ENCODE data around the gene LSAMP.

Gene LSAMP

DNA sequence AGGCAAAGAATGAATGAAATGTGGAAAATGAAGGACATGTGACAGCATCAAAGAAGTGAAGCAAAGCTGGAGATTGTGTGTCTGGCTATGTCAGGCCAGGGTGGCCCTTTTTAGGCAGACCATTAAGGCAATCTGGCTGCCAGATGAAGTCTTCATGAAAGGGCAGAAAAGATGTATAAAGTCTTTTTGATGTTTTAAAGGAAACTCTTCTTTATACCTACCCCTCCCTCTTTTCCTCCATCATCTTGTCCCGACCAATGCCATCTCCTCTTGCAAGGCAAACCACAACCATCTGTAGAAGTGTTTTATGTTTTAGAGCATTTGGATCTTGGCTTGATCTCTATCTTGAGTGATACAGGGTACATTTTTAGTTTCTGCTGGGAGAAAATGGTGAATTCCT, 259.2 kb downstream of the LSAMP start:
- no peaks in the 10 kb centered on the region for H3K4me1 ChIP-seq (ENCODE audit: insufficient read depth, poor library complexity, severe bottlenecking)
- H3K27me3 ChIP-seq (ENCODE audit: insufficient read depth, poor library complexity, severe bottlenecking): no peaks in the 10 kb centered on the region
- H3K36me3 ChIP-seq (ENCODE audit: low read depth): no peaks in the 10 kb centered on the region
- ATAC-seq (ENCODE audit: low read depth) (no peak), DNase-seq (ENCODE audit: low spot score) (no peak)
- H3K9me3 ChIP-seq (ENCODE audit: severe bottlenecking): no peaks in the 10 kb centered on the region
- TF ChIP-seq, protein P1, sequence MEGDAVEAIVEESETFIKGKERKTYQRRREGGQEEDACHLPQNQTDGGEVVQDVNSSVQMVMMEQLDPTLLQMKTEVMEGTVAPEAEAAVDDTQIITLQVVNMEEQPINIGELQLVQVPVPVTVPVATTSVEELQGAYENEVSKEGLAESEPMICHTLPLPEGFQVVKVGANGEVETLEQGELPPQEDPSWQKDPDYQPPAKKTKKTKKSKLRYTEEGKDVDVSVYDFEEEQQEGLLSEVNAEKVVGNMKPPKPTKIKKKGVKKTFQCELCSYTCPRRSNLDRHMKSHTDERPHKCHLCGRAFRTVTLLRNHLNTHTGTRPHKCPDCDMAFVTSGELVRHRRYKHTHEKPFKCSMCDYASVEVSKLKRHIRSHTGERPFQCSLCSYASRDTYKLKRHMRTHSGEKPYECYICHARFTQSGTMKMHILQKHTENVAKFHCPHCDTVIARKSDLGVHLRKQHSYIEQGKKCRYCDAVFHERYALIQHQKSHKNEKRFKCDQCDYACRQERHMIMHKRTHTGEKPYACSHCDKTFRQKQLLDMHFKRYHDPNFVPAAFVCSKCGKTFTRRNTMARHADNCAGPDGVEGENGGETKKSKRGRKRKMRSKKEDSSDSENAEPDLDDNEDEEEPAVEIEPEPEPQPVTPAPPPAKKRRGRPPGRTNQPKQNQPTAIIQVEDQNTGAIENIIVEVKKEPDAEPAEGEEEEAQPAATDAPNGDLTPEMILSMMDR (IDR thresholded peaks at IDR 0.05; ENCODE audit: poor library complexity, severe bottlenecking): no peak
- no peak overlapping the region for H3K4me3 ChIP-seq (ENCODE audit: severe bottlenecking)
- no peak overlapping the region for H3K27ac ChIP-seq (ENCODE audit: poor library complexity, severe bottlenecking)

- H3K36me3 ChIP-seq (ENCODE audit: low read depth): no peaks in the 10 kb centered on the region
- H3K27ac ChIP-seq (ENCODE audit: poor library complexity, severe bottlenecking): no peak overlapping the region
- no peak overlapping the region for H3K4me3 ChIP-seq (ENCODE audit: severe bottlenecking)
- no peaks in the 10 kb centered on the region for H3K4me1 ChIP-seq (ENCODE audit: insufficient read depth, poor library complexity, severe bottlenecking)
- peaks cover 4% of the 10 kb centered on the region for H3K27me3 ChIP-seq (ENCODE audit: insufficient read depth, poor library complexity, severe bottlenecking)
- no peak for DNase-seq (ENCODE audit: low spot score)
- TF ChIP-seq, protein P1 (IDR thresholded peaks at IDR 0.05; ENCODE audit: poor library complexity, severe bottlenecking): no peak
- H3K9me3 ChIP-seq (ENCODE audit: severe bottlenecking): no peaks in the 10 kb centered on the region
- no peak for ATAC-seq (ENCODE audit: low read depth)
Observed at GRCh38 chr3:116181159-116181558, 264.1 kb downstream of the LSAMP start.

GRCh38 chr3:116179091-116179490, 266.2 kb downstream of the LSAMP start:
- Histone ChIP-seq H3K36me3 (ENCODE audit: low read depth) (no peaks in the 10 kb centered on the region), H3K27ac (ENCODE audit: poor library complexity, severe bottlenecking) (no peak overlapping the region), H3K27me3 (ENCODE audit: insufficient read depth, poor library complexity, severe bottlenecking) (peaks cover 4% of the 10 kb centered on the region), H3K4me1 (ENCODE audit: insufficient read depth, poor library complexity, severe bottlenecking) (no peaks in the 10 kb centered on the region), H3K9me3 (ENCODE audit: severe bottlenecking) (no peaks in the 10 kb centered on the region), H3K4me3 (ENCODE audit: severe bottlenecking) (no peak overlapping the region)
- TF ChIP-seq, protein P1 (IDR thresholded peaks at IDR 0.05; ENCODE audit: poor library complexity, severe bottlenecking): no peak
- ATAC-seq (ENCODE audit: low read depth) (no peak; the same call in 2 of the 3 replicates), DNase-seq (ENCODE audit: low spot score) (no peak)

DNA sequence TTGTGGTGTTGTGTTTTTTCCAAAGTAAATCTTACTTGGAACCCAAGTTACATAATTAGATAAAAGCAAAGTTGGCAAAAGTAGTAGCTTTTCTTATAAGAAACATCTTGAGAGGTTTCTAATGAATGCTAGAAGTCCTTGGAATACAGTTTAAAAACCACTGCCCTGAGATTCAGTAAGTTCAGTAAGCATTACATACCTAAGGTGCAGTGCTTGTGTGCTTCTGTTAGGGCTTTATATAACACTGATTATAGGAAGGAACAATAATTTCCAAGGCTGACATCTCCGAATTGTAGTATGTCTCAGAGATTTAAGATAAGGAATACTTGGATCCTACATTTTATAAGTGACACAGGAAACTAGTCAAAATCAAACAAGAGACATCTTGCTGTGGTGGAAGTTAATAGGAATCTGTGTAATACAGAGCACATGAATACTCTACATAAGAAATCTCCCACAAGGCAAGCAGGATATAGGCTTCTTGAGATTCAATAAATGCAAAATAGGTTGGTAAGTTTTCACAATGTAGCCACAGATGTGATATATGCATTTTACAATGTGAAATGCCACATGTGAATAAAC, 268.2 kb downstream of the LSAMP start:
- Histone ChIP-seq H3K9me3 (ENCODE audit: severe bottlenecking) (no peaks in the 10 kb centered on the region), H3K4me1 (ENCODE audit: insufficient read depth, poor library complexity, severe bottlenecking) (no peaks in the 10 kb centered on the region), H3K27me3 (ENCODE audit: insufficient read depth, poor library complexity, severe bottlenecking) (peaks cover 4% of the 10 kb centered on the region), H3K4me3 (ENCODE audit: severe bottlenecking) (no peak overlapping the region), H3K27ac (ENCODE audit: poor library complexity, severe bottlenecking) (no peak overlapping the region), H3K36me3 (ENCODE audit: low read depth) (no peaks in the 10 kb centered on the region)
- no peak for ATAC-seq (ENCODE audit: low read depth)
- TF ChIP-seq, protein P1 (IDR thresholded peaks at IDR 0.05; ENCODE audit: poor library complexity, severe bottlenecking): no peak
- no peak for DNase-seq (ENCODE audit: low spot score)

DNA sequence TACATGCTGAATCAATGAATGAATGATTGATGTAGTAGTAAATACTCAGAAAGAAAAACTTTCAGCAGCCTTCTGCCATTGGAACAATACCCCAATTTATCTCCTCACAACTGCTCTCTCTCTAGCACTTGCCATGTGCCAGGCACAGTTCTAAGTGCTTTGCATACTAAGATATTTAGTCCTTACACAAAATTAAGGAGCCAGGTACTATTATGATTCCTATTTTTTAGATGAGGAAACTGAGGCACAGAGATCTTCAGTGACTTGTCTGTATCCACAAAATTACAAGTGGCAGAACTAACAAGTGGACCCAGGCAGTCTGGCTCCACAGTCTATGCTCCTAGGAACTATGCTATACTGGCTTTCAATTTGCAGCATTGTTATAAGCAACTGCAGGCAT, 279.2 kb downstream of the LSAMP start:
- no peak overlapping the region for H3K4me3 ChIP-seq (ENCODE audit: severe bottlenecking)
- no peaks in the 10 kb centered on the region for H3K9me3 ChIP-seq (ENCODE audit: severe bottlenecking)
- H3K27ac ChIP-seq (ENCODE audit: poor library complexity, severe bottlenecking): no peak overlapping the region
- no peaks in the 10 kb centered on the region for H3K4me1 ChIP-seq (ENCODE audit: insufficient read depth, poor library complexity, severe bottlenecking)
- ATAC-seq (ENCODE audit: low read depth) (no peak), DNase-seq (ENCODE audit: low spot score) (no peak)
- TF ChIP-seq, protein P1 (IDR thresholded peaks at IDR 0.05; ENCODE audit: poor library complexity, severe bottlenecking): no peak
- H3K36me3 ChIP-seq (ENCODE audit: low read depth): no peaks in the 10 kb centered on the region
- no peaks in the 10 kb centered on the region for H3K27me3 ChIP-seq (ENCODE audit: insufficient read depth, poor library complexity, severe bottlenecking)

All from RWPE2 (cell line).